HG02852 (cell line): ENCODE data around the gene INPP5J.

Experiments used
- ATAC-seq: cut with Tn5 transposase; IDR thresholded peaks from one replicate; pipeline ENCODE4 v1.9.1; 2021; ENCODE audit warnings: mild to moderate bottlenecking, moderate library complexity; ENCODE audit not compliant: unreplicated experiment

Gene INPP5J

GRCh38 chr22:31124811-31125465, 2.2 kb downstream of the INPP5J start:
- no peak for ATAC-seq

DNA sequence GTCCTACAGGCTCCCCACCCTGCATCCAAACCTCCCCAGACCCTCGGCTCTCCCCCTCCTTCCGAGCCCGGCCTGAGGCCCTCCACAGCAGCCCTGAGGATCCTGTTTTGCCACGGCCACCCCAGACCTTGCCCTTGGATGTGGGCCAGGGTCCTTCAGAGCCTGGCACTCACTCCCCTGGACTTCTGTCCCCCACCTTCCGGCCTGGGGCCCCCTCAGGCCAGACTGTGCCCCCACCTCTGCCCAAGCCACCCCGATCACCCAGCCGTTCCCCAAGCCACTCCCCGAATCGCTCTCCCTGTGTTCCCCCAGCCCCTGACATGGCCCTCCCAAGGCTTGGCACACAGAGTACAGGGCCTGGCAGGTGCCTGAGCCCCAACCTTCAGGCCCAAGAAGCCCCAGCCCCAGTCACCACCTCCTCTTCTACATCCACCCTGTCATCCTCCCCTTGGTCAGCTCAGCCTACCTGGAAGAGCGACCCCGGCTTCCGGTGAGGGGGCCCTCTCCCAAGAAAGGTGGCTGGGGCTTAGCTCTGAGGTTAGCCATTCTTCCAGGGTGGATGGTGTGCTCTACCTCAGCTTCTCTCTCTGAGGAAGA, 2.9 kb downstream of the INPP5J start:
- no peak for ATAC-seq

DNA sequence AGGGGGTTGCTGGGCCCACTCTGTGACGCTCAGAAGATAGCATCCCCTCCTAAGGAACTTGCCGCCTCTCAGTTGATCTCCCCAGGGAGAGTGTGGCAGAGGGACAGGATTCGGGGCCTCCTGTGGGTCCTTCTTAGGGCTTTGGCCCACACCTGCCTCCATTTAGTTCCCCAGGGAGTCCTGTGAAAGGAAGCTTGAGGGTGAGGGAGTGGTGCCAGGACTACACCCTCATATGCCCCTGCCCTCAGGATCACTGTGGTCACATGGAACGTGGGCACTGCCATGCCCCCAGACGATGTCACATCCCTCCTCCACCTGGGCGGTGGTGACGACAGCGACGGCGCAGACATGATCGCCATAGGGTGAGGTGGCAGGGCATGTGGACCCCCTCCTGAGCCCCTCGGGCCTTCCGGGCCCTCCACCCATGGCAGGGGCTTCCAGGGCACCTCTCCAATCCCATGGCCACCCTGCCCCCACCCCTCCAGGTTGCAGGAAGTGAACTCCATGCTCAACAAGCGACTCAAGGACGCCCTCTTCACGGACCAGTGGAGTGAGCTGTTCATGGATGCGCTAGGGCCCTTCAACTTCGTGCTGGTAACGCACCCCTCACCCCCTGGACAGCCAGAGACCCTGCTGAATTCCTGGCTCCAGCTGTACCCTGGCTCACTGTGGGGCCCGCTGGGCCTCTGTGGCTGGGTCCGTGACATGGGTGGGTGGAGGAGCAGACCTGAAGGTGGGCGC, 3.5 kb downstream of the INPP5J start:
- no peak for ATAC-seq

DNA sequence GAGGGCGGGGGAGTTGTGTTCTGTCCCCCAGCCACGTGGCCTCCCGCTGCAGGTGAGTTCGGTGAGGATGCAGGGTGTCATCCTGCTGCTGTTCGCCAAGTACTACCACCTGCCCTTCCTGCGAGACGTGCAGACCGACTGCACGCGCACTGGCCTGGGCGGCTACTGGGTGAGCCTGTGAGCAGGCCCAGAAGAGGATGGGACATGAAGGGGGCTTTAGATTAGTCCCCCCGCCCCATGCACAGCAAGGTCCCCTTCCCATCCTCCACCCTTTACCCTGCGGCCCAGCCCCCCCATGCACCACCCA, 4.1 kb downstream of the INPP5J start:
- no peak for ATAC-seq

- no peak for ATAC-seq
Measured at GRCh38 chr22:31127181-31127772, 4.5 kb downstream of the INPP5J start.

DNA sequence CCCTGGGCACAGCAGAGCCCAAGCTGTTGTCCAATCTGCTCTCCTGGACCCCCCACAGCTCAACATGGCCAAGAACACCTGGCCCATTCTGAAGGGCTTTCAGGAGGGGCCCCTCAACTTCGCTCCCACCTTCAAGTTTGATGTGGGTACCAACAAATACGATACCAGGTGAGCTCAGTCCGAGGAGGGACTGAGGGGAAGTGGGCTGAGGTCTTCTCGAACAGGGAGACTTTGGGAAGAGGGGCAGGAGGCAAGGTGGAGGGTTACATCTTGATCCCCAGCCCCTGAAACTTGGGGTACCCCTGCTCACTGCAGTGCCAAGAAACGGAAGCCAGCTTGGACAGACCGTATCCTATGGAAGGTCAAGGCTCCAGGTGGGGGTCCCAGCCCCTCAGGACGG, 5.4 kb downstream of the INPP5J start:
- no peak for ATAC-seq

- ATAC-seq: no peak
Measured at GRCh38 chr22:31130873-31131272, 8.1 kb downstream of the INPP5J start.

GRCh38 chr22:31133911-31134310, 11.1 kb downstream of the INPP5J start:
- no peak for ATAC-seq

GRCh38 chr22:31134688-31135087, 11.9 kb downstream of the INPP5J start:
- no peak for ATAC-seq

DNA sequence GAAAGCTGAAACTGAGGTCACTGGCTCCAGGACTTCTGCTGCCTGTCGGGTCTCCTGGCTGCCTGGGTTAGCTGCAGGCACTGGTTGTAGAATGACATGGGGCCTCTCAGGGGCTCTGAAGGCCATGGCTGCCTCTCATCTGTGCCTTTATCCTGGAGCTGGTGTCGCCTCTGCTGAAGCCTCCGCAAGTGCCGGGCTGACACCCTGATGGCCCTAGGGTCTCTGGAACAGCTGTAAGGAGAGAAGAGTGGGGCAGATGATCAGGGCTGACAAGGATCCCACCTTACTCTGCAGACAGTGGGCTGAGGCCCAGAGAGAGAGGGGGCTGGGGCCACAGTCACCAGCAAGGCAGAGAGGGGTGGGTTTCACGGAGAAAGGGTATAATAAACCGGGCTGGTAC, 12.9 kb downstream of the INPP5J start:
- no peak for ATAC-seq

GRCh38 chr22:31136155-31136554, 13.4 kb downstream of the INPP5J start:
- ATAC-seq: no peak

DNA sequence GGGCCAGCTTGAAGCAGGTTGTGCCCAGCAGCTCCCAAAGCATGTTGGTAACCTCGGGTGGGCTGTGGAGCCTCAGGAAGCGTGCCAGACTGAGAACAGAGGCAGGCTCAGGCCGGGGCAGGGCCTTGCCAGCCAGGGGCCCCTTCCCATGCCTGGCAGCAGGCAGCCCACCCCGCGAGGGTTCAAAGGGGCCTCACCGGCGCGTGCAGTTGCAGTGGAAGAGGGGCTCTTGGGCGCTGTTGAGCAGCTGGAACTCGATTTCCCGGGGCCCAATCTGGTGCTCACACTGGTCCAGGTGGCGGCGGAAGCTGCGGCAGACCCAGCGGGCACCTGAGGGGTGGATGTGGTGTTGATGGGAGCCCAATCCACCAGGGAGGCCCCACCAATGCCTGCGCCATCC, 13.9 kb downstream of the INPP5J start:
- no peak for ATAC-seq

- ATAC-seq: no peak
Measured at GRCh38 chr22:31137721-31138120, 15.0 kb downstream of the INPP5J start.

- no peak for ATAC-seq
Measured at GRCh38 chr22:31138126-31138525, 15.4 kb downstream of the INPP5J start.

- ATAC-seq: no peak
Measured at GRCh38 chr22:31139066-31139465, 16.3 kb downstream of the INPP5J start.

- ATAC-seq: no peak
Measured at GRCh38 chr22:31139866-31140716, 17.3 kb downstream of the INPP5J start, which contains the start of gene PLA2G3. Gene PLA2G3, minus strand, starts transcription at chr22:31140508. Its CDS starts 154 bp downstream, at chr22:31140354.

- ATAC-seq: no peak
Measured at GRCh38 chr22:31140746-31141145, 18.0 kb downstream of the INPP5J start.

GRCh38 chr22:31141551-31141950, 18.8 kb downstream of the INPP5J start:
- no peak for ATAC-seq

- ATAC-seq: no peak
Measured at GRCh38 chr22:31142285-31142684, 19.5 kb downstream of the INPP5J start.

DNA sequence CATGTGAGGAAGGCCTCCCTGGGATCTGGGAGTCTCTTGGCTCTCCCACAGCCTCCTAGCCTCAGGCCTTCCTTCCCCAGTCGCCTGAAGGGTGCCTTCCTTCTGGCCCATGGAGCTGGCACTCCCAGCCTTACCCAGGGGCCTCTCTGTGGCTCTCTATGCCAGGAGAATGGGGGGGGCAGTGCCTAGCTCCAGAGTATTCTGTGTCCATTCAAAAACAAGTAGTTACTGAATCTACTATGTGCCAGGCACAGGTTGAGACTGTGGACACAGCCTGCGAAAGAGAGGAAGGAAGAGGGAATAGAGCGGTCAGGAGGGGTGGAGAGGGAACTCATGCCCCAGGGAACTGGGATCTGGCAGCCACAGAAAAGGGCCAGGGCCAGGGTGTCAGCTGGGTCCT, 20.3 kb downstream of the INPP5J start:
- no peak for ATAC-seq

DNA sequence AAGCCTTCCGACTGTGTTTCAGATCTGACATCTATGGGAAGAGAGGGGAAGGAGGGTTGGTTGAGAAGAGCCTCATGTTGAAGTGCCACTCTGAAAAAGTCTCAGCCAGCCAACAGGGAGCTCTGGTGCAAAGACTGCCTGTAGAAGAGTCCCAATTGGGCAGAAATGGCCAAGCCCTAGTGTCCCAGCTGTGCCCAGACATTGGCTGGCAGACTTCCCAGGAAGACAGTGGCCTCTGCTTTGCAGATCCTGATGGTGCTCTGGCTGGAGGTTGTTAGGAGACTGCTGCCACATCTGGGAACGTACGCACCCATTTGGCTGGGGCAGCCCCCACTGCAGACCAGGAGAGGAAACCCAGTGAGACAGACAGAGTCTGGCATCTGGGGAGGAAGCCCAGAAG, 20.8 kb downstream of the INPP5J start:
- no peak for ATAC-seq
